HT-29 (cell line): ENCODE results near the gene LNX2. TPM values are rescaled to one million over a fixed set of nuclear protein-coding genes. Genes with fewer than 3 reads are reported as not detected.

Source experiments
- DNase-seq: peaks from one replicate; pipeline ENCODE4 v3.0.0-alpha.2; 2015; ENCODE audit warnings: low spot score
- total RNA-seq: library from RNA; depleted of rRNA; stranded (reverse); fragments of >200 nt; shearing (Covaris generic); gene quantifications from 2 replicates; pipeline ENCODE4 v1.2.3, GENCODE V29; 2014

The LNX2 gene
- total RNA-seq, 1 experiment from 2014 or later = 19.7 TPM

DNA sequence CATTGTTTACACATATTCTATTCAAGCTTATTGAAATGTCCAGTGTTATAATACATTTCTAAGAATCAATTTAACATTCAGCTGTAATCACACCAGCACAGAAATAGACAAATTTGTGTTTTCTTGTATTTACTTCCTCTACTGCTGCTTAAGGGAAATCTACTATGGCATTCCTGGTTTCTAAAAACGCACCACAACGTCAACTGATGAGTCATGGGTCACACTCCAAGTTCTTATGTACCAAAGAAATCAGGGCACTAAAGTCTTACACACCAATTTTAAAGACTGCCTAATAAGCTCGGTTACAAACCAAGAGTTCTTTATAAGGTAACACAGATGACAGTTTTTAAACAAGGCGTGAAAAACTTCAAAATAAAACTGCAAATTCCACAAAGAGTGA, 13.2 kb downstream of the LNX2 start:
- peak; percentile 93 for DNase-seq

GRCh38 chr13:27605610-27606200, 14.6 kb downstream of the LNX2 start:
- no peak for DNase-seq

- DNase-seq = no peak
Observed at GRCh38 chr13:27605099-27605498, 15.2 kb downstream of the LNX2 start.

DNA sequence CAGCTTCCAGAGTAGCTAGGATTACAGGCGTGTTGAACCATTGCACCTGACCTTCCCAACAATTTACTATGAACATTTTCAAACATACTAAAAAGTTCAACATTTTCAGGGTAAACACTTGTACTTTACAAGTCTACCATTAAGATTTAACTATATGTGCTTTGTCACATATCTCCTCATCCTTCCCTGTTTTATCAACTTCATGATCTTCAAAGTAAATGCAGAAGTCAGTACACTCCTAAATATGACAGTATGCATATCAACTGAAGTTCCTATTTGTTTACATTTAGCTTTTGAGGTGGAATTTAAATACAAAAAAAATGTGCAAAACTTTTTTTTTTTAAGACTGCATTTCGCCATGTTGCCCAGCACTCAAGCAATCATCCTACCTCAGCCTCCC, 18.5 kb downstream of the LNX2 start:
- no peak for DNase-seq

DNA sequence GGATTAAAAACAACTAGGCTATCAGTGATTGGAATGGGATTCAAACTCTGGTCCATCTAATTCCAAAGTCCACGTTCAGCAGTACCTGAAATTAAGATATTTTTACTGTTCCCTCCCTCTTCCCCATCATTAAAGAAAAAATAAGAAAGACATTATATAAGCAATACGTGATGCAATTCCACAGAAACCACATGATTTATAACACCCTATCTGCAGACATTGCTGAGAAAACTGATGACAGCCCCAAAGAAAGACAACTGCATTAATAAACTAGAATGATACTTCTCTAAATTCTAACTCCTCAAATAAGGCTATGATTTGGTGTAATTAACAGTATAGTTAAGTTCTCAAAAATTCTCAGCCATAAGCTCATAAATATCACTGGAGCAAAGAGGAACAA, 19.1 kb downstream of the LNX2 start:
- DNase-seq = no peak

DNA sequence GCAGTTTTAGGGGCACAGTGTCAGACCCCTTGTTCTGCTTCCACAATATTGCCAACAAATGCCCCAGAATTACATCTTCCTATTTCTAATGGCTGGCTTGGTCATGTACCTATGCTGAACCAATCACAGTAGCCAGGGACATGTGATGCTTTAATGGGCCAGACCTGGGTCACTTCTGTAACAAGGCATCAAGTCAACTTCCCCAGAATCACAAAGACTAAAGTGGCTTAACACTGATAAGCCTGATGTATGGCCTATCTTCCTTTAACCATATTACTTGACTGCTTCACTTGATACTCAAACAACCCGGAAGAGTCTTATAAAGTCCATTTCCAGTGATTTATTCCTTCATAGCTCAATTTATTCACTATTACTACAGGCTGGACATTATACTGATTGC, 19.6 kb downstream of the LNX2 start:
- DNase-seq = no peak

- DNase-seq = peak; percentile 75
Observed at GRCh38 chr13:27599845-27600553, 20.3 kb downstream of the LNX2 start.

GRCh38 chr13:27599096-27599495, 21.2 kb downstream of the LNX2 start:
- DNase-seq = no peak

- no peak for DNase-seq
Observed at GRCh38 chr13:27595055-27595811, 25.1 kb downstream of the LNX2 start.

GRCh38 chr13:27593267-27593666, 27.1 kb downstream of the LNX2 start:
- no peak for DNase-seq

- no peak for DNase-seq
Observed at GRCh38 chr13:27592865-27593264, 27.5 kb downstream of the LNX2 start.

- no peak for DNase-seq
Observed at GRCh38 chr13:27588405-27588804, 31.9 kb downstream of the LNX2 start.

DNA sequence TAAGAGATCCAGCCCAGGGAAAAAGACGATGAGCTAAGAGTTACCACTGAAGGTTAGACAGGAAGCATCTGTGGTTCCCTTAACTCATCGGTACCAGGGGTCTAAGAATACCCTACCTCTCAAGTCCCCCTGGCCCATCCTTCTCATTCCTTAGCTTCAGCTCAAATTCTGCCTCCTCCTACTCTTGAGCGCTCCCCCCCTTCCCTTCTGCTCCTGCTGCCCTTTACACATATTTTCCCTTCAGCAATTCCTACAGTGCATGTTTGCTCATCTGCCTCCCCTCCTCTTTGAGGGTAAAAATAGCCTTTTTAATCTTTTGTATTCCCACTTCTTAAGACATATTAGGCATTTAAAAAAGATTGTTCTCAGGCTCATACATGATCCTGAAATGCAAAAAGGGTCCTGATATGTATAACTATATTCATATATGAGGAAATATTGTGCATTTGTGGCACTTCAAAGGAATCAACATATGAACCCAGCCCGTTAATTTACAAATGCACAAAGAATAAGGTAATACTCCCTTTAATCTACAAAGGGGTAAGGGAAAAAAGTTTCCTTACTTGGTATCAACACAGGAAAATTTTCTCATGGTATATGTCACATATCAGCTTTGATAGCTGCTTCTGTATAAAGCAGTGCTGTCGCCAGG, 33.1 kb downstream of the LNX2 start:
- no peak for DNase-seq

GRCh38 chr13:27583645-27584044, 36.7 kb downstream of the LNX2 start:
- no peak for DNase-seq

DNA sequence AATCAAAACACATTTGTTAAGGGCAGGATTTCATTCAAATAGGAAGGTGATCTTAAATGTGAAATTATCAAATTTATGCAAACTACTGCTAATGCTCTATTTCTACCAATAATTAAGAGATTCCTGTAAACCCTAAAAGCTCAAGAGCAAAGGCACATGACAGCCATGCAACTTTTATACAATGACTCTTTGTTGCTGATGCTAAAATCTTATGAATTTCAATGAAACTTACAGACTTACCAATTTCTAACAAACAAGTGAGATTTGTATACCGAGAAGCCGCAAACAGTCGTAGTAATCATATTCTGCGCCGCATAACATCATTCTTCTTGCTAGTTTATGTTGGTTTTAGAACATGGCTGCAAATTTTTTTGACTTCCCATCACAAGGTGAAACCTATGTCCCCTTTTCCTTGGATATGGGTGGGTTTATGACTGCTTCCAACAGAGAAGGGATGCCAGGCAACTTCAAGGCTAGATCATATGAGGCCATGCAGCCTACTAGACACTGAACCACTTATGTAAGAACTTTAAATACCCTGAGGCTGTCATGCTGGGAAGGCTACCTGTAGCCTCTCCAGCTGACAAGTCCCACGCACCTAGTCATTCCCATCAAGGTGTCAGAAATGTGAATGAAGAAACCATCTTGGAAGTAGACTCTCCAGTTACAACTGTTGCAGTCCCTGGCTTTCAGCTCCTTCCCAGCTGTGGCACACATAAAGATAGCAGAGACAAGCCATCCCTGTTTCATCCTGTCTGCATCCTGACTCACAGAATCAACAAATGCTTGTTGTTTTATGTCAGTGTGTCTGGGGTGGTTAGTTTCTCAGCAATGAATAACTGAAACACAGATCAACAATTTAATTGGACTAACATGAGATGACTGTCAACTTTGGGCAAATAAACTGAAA, 42.0 kb downstream of the LNX2 start:
- no peak for DNase-seq

DNA sequence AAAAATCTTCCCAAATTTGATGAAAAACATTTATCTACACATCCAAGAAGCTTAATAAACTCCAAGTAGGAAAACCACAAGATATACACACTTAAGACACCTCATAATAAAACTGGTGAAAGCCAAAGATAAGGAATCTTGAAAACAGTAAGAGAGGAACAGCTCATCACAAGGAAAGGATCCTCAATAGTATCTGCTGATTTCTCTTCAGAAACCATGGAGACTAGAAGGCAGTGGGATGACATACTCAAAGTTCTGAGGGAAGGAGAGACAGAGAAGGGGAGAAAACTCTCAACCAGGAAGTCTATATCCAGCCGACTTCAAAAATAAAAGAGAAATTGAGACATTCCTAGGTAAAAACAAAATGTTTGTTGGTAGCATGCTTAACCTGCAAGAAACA, 45.7 kb downstream of the LNX2 start:
- DNase-seq = no peak

DNA sequence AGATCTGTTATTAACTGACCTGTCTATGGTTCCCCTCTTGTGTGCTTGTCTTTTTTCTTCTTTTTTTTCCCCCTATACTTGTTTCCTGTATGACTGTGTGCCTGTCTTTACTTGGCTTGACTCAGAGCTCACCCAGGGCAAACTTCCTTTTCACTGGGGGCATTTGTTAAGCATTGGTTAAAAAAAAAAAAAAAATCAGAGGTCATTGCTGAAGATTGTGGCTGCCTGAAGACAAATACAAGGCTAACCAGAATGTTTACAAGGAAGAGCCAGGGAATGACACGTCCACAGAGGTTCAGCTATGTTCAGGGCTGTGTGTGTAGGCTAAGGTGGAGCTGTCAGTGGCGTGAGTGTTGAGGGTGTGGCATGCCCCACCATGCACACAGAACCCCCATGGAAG, 47.1 kb downstream of the LNX2 start:
- peak; percentile 38 for DNase-seq

- no peak for DNase-seq
Observed at GRCh38 chr13:27572234-27572901, 48.0 kb downstream of the LNX2 start.

GRCh38 chr13:27570906-27571305, 49.4 kb downstream of the LNX2 start:
- no peak for DNase-seq

GRCh38 chr13:27569405-27569804, 50.9 kb downstream of the LNX2 start:
- DNase-seq = no peak

DNA sequence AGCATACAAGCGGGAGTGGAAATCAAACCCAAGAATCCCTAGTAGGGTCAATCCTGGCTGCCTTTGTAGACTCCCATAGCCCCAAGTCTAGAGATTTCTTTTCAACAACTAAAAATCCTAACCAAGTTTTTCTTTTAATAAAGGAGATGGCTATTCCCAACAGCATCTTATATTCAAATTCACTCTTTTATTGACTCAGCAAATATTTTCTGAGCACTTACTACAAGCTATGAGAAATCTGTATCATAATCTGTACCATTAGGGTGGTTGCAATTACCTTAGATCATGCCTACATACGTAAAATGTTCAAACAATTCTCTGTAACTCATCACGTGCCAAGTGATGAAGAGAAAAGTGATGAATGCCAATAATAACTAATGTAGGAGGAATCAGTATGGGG, 54.5 kb downstream of the LNX2 start:
- no peak for DNase-seq
